Calu3 (cell line): ENCODE results near the gene TOP2B. TPM values are rescaled to one million over a fixed set of nuclear protein-coding genes. Genes with fewer than 3 reads are reported as not detected.
A peak's percentile ranks its signal among the peaks of the same experiment; 100 is the strongest.

ENCODE experiments used
- BruUV-seq: library from RNA; stranded (reverse); fragments of 400-500 nt; replicated peaks from 2 replicates; lab custom pipeline; 2021; lab: Mats Ljungman, UMichigan
- CTCF ChIA-PET: fragments of 300-600 bp; sonication (Branson Sonifier 250); formaldehyde crosslinking; loops from one replicate; lab custom pipeline; 2022; ENCODE audit warnings: antibody characterized with exemption; lab: Charles Lee
- DNase-seq: peaks from one replicate; pipeline ENCODE4 v3.0.0; 2022
- H3K27ac Mint-ChIP-seq: one replicate; pipeline ENCODE4 v1.8.0; 2022; ENCODE audit warnings: mixed read lengths; ENCODE audit not compliant: unreplicated experiment
- H3K27me3 Mint-ChIP-seq: one replicate; pipeline ENCODE4 v1.8.0; 2022; ENCODE audit warnings: mixed read lengths; ENCODE audit not compliant: unreplicated experiment
- H3K36me3 Mint-ChIP-seq: one replicate; pipeline ENCODE4 v1.8.0; 2022; ENCODE audit warnings: mild to moderate bottlenecking, moderate library complexity, mixed read lengths; ENCODE audit not compliant: insufficient read depth, unreplicated experiment
- H3K4me1 Mint-ChIP-seq: one replicate; pipeline ENCODE4 v1.8.0; 2022; ENCODE audit warnings: mild to moderate bottlenecking, low read depth, mixed read lengths; ENCODE audit not compliant: unreplicated experiment
- H3K4me3 Mint-ChIP-seq: one replicate; pipeline ENCODE4 v1.8.0; 2022; ENCODE audit warnings: mild to moderate bottlenecking, low read depth, moderate library complexity, mixed read lengths; ENCODE audit not compliant: unreplicated experiment
- H3K9me3 Mint-ChIP-seq: one replicate; pipeline ENCODE4 v1.8.0; 2022; ENCODE audit warnings: low read depth, mixed read lengths; ENCODE audit not compliant: unreplicated experiment
- intact Hi-C: fragments of 100-400 bp; cut with micrococcal nuclease; formaldehyde crosslinking; loops from one replicate; pipeline ENCODE4 v1.10.0; 2022; ENCODE audit not compliant: unreplicated experiment
- total RNA-seq: library from RNA; stranded (reverse); gene quantifications from 2 replicates; pipeline ENCODE4 v1.2.3, GENCODE V29; 2022
- TF ChIP-seq, protein P1 (sequence below): fragments of 200-600 bp; IDR thresholded peaks from one replicate; pipeline ENCODE4 v1.8.0; 2022; ENCODE audit warnings: antibody characterized with exemption; ENCODE audit not compliant: unreplicated experiment

TOP2B gene
- total RNA-seq, 1 experiment from 2014 or later: 117 TPM

DNA sequence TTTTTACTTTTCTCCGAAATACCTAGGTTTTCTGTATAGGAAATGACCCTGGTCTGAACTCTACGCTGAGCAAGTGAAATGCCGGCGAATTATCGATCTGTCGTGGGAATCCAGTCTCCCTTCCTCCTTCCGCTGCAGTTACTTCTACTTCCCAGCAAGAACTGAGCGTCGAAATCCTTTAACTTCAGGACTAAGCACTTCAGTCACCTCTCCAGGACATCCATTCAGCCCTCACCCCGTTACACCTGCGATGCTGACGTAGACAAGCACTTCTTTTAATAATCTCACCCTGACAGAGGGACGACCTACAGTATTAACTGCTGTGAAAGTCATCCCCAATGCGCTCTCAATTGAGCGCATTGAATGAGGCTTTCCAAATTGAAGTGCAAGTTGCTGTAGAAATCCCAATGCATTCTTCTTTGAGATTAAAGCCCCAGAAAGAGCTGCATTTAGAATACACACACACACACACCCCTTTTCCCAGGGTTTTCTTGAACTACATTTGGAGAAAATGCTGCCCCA, 1.3 kb downstream of the TOP2B start:
- H3K9me3 Mint-ChIP-seq: no peaks in the 10 kb centered on the region
- H3K27me3 Mint-ChIP-seq: no peaks in the 10 kb centered on the region
- H3K27ac Mint-ChIP-seq: peak overlapping the region; percentile 89
- peak; percentile 52 for DNase-seq
- peak overlapping the region; percentile 98 for H3K4me3 Mint-ChIP-seq
- H3K36me3 Mint-ChIP-seq: peaks cover 31% of the 10 kb centered on the region
- TF ChIP-seq, protein P1, sequence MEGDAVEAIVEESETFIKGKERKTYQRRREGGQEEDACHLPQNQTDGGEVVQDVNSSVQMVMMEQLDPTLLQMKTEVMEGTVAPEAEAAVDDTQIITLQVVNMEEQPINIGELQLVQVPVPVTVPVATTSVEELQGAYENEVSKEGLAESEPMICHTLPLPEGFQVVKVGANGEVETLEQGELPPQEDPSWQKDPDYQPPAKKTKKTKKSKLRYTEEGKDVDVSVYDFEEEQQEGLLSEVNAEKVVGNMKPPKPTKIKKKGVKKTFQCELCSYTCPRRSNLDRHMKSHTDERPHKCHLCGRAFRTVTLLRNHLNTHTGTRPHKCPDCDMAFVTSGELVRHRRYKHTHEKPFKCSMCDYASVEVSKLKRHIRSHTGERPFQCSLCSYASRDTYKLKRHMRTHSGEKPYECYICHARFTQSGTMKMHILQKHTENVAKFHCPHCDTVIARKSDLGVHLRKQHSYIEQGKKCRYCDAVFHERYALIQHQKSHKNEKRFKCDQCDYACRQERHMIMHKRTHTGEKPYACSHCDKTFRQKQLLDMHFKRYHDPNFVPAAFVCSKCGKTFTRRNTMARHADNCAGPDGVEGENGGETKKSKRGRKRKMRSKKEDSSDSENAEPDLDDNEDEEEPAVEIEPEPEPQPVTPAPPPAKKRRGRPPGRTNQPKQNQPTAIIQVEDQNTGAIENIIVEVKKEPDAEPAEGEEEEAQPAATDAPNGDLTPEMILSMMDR: no peak
- no TSS peak for BruUV-seq
- intact Hi-C loops: loop anchor here (2.0 to 5.0 kb wide), 3 partner anchors 15 to 194 kb away; partner anchors contain the start of gene NGLY1
- H3K4me1 Mint-ChIP-seq: peaks cover 44% of the 10 kb centered on the region
- CTCF ChIA-PET: interaction anchor here (0.6 kb wide), 2 partner anchors 23 to 1735 kb away, joined by 3 read pairs; no protein-coding TSS in a partner anchor

DNA sequence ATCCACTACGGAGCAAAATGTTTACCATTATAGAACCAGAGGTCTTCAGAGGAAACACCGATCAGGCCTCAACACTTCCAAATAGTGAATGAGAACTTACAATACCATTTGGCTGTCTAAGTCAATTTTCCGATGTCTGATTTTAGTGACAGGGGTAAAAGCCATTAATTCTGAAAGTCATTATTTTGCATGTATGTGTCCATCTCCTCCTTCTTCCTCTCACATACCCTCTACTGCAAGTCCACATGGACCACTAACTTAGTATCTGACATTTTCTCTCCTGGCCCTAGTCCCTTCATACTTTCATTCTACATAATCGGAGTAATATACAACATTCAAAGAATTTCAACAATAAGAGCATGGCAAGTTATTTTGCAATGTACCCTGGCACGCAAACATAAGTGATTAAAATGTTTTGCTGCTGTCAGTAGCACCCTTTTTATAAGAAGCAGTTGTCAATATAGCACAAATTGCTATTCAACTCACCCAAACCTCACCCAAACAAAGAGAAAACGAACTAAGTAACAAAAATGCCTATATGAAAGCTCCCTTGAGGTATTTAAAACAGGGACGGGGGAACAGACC, 1.9 kb downstream of the TOP2B start:
- TF ChIP-seq, protein P1: no peak
- no peak for DNase-seq
- peaks cover 31% of the 10 kb centered on the region for H3K36me3 Mint-ChIP-seq
- H3K27me3 Mint-ChIP-seq: no peaks in the 10 kb centered on the region
- BruUV-seq: TSS peak; percentile 21
- CTCF ChIA-PET: interaction anchor here (0.6 kb wide), 2 partner anchors 22 to 1734 kb away, joined by 3 read pairs; no protein-coding TSS in a partner anchor
- intact Hi-C loops: loop anchor here (2.0 to 5.0 kb wide), 3 partner anchors 14 to 194 kb away; partner anchors contain the start of gene NGLY1
- peaks cover 44% of the 10 kb centered on the region for H3K4me1 Mint-ChIP-seq
- H3K9me3 Mint-ChIP-seq: no peaks in the 10 kb centered on the region
- peak overlapping the region; percentile 89 for H3K27ac Mint-ChIP-seq
- peak overlapping the region; percentile 98 for H3K4me3 Mint-ChIP-seq

DNA sequence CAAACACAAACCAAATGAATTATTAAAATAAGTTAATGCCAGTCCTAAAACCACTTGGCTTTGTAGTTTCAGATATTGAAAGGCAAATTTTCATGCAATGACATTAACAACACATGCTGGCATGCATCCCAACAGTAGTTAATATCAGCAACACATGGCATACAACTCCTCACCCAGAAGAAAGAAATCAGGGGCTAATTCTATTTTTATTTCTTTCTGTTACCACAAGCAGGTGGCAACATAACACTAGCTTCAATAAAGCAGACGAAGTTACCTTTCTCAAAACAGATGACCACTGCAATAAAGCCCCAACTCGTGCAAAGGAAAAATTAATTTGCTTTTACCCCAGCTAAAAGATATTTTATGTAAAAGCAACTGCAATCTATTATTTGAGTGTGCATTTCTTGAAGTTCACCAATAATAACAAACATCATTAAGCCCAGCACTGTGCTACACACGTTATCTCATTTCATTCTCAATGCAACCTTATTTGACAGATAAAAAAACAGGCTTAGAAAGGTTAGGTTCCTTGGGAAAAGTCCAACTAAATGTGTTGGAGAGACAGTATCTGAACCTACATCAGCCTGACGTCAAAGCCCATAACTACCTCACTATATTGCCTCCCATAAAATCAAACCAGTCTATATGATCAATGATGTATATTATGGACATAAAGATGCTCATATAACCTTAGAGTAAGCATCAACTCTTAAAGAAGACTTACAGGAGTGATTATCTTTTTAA, 2.8 kb downstream of the TOP2B start:
- intact Hi-C loops: loop anchor here (2.0 to 5.0 kb wide), 3 partner anchors 13 to 195 kb away; partner anchors contain the start of gene NGLY1
- Mint-ChIP-seq H3K27me3 (no peaks in the 10 kb centered on the region), H3K9me3 (no peaks in the 10 kb centered on the region), H3K27ac (no peak overlapping the region), H3K4me1 (peaks cover 51% of the 10 kb centered on the region), H3K4me3 (peak overlapping the region; percentile 98), H3K36me3 (peaks cover 31% of the 10 kb centered on the region)
- CTCF ChIA-PET: interaction anchor here (0.9 kb wide), 1 partner anchor 14 kb away, joined by 3 read pairs; no protein-coding TSS in a partner anchor
- BruUV-seq: no TSS peak
- TF ChIP-seq, protein P1: no peak
- DNase-seq: no peak

DNA sequence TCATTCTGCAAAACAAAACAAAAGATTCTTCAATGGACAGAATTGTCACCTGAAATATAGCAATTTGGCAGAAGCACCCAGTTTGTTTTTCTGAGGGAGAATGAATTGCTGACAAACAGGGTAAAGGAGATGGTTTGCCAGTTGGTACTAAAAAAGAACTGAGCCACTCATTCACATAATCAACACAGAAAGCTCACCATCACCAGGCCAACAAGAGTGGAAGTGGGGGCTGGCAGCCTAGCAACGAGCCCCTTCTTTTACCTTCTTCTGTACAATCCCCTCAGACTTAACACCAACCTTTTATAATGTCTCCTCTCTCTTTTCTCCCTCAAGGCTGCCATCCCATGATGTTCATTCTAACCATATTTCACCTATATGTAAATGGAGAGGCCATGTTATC, 5.9 kb downstream of the TOP2B start:
- BruUV-seq: no TSS peak
- Mint-ChIP-seq H3K4me1 (peaks cover 49% of the 10 kb centered on the region), H3K27me3 (no peaks in the 10 kb centered on the region), H3K4me3 (no peak overlapping the region), H3K27ac (no peak overlapping the region), H3K9me3 (no peaks in the 10 kb centered on the region), H3K36me3 (peaks cover 13% of the 10 kb centered on the region)
- TF ChIP-seq, protein P1: no peak
- CTCF ChIA-PET: no interaction called here
- DNase-seq: no peak
- intact Hi-C loops: no loop called here
